Heart left ventricle (tissue), 16 donors: ENCODE results near the gene PTPN9. TPM values are rescaled to one million over a fixed set of nuclear protein-coding genes. Genes with fewer than 3 reads are reported as not detected.
"Not testable (repeated sequence)": the region's sequence is repeated elsewhere in the genome, so short reads cannot be mapped to it uniquely, and the experiment has no call there.

Experiments used
- ATAC-seq, 4 donors: fragments of 200-7000 bp; cut with Tn5 transposase; one replicate each; pipeline ENCODE4 v1.9.1; 2020 to 2022; ENCODE audit warnings: moderate library complexity in 4 of 4, mild to moderate bottlenecking in 3 of 4, moderate number of reproducible peaks in 1 of 4
- DNase-seq, 5 donors: peaks; one replicate each; pipeline ENCODE4 v3.0.0-alpha.2; 2020
- H3K27ac ChIP-seq, 12 donors: fragments of 200-600 bp; sonication (generic) in 4 of 12; one replicate each; pipeline versions ENCODE4 v1.5.0 to v1.8.0; 2016 to 2022; ENCODE audit warnings: mild to moderate bottlenecking in 2 of 12
- H3K27me3 ChIP-seq, 9 donors: fragments of 200-600 bp; sonication (generic) in 2 of 9; one replicate each; pipeline versions ENCODE4 v1.5.1 to v1.8.0; 2016 to 2022; ENCODE audit warnings: mild to moderate bottlenecking in 3 of 9
- H3K36me3 ChIP-seq, 9 donors: fragments of 200-600 bp; sonication (generic) in 2 of 9; one replicate each; pipeline versions ENCODE4 v1.5.0 to v1.8.0; 2018 to 2022; ENCODE audit warnings: mild to moderate bottlenecking in 2 of 9
- H3K4me1 ChIP-seq, 12 donors: fragments of 200-600 bp; sonication (generic) in 4 of 12; one replicate each; pipeline versions ENCODE4 v1.5.0 to v1.8.0; 2016 to 2022; ENCODE audit warnings: mild to moderate bottlenecking in 3 of 12
- H3K4me3 ChIP-seq, 12 donors: fragments of 200-600 bp; sonication (generic) in 4 of 12; one replicate each; pipeline versions ENCODE4 v1.5.0 to v1.8.0; 2017 to 2022; ENCODE audit warnings: mild to moderate bottlenecking in 9 of 12, moderate library complexity in 4 of 12
- H3K9me3 ChIP-seq, 12 donors: fragments of 200-600 bp; sonication (generic) in 4 of 12; one replicate each; pipeline versions ENCODE4 v1.5.0 to v1.8.0; 2016 to 2022; ENCODE audit warnings: mild to moderate bottlenecking in 1 of 12
- CTCF ChIP-seq, 12 donors: fragments of 200-600 bp; sonication (generic) in 4 of 12; IDR thresholded peaks; one replicate each; pipeline versions ENCODE4 v1.5.0 to v1.8.0; 2018 to 2022; ENCODE audit warnings: antibody characterized with exemption in 12 of 12, mild to moderate bottlenecking in 5 of 12
- POLR2A ChIP-seq, 2 donors: fragments of 450-650 bp; IDR thresholded peaks; one replicate each; pipeline ENCODE4 v1.6.1; 2017; ENCODE audit warnings: antibody characterized with exemption in 2 of 2, mild to moderate bottlenecking in 2 of 2, moderate library complexity in 2 of 2
- WGBS, 4 donors: extraction: QIAGEN DNeasy Blood & Tissue Kit in 2 of 4; methylation state at CpG; one replicate each; pipeline versions ENCODE4 v1.1.5 to v1.1.7; 2013 to 2018; 5-methylcytosine and 5-hydroxymethylcytosine counted together
- intact Hi-C, 10 donors: fragments of 100-400 bp; cut with DNase I; formaldehyde crosslinking; loops; one replicate each; pipeline versions ENCODE4 v1.11.1 to v1.14.2; 2022
- polyA plus RNA-seq, 2 donors: library from polyadenylated mRNA; stranded (reverse); fragments of 200-250 nt; gene quantifications; one replicate each; pipeline ENCODE4 v1.2.3, GENCODE V29; 2013
- total RNA-seq, 9 donors: library from RNA; depleted of rRNA in 2 of 9; stranded (reverse); fragments of >200 nt in 2 of 9; fragmentation: NEBNext Ultra II Directional in 3 of 9; extraction: Animal tissue kit (Norgen Biotek cat#: 25700) in 3 of 9; gene quantifications; one replicate each; pipeline versions ENCODE4 v1.1.0 to v1.2.4, GENCODE V29; 2016 to 2023
- donor health status: ischemic (EF 13 %, LVEDD 7.1; RV severe dilation, severe dysfunction).
- donor health status: healthy with polysubstance abuse.
- donor health status: DM: no; HTN: yes; CAD: no.
- donor health status: DM: no; HTN: no; CAD: no.
- donor health status: ischemic (EF 25% LVEDD 6.9; RV normal size, moderate dysfunction).
- donor health status: ischemic (EF 25% LVEDD 5.7; RV mildly dilated, moderate dysfunction).
- donor health status: healthy.
- donor health status: DM: yes; HTN: yes; CAD: no.
- donor health status: ischemic (EF 35%, LVEDD 5.7; RV mildly dilated, moderate dysfunction).
- donor health status: nonischemic (EF 11% LVEDD 7.7; RV severe dilation, severe dysfunction).
- donor health status: DM: yes; HTN: yes; CAD: no.
- donor health status: PGD.
- donor health status: ischemic (EF 29% LVEDD 5.4; RV normal size, mild dysfunction).
- donor health status: nonischemic (EF 23%, LVEDD 6.1; RV moderate dilation, normal function).

PTPN9 gene
- total and polyA plus RNA-seq, 11 donors: 2.4 to 16.8 (median 7.7) TPM

GRCh38 chr15:75591655-75592364, 12.7 kb upstream of the PTPN9 start:
- Histone ChIP-seq H3K4me3 (no peak overlapping the region), H3K4me1 (peaks cover 0 to 6% (median under 1%) of the 10 kb centered on the region in 12 donors), H3K27ac (no peak overlapping the region), H3K9me3 (no peaks in the 10 kb centered on the region), H3K36me3 (peaks cover 0 to 66% (median 30%) of the 10 kb centered on the region in 9 donors), H3K27me3 (no peaks in the 10 kb centered on the region)
- DNase-seq (no peak), ATAC-seq (no peak)
- no peak for TF ChIP-seq POLR2A (IDR thresholded peaks at IDR 0.05)
- TF ChIP-seq CTCF (IDR thresholded peaks at IDR 0.05): no peak
- intact Hi-C loops: loop anchor here in 1 of 10 donors (10.0 kb wide), 1 partner anchor 197 kb away; no protein-coding TSS in a partner anchor
- 74 to 82% (median 77%) methylated on average over 4 of the region's 4 CpGs for WGBS, 4 donors

- TF ChIP-seq POLR2A (IDR thresholded peaks at IDR 0.05) (no peak), CTCF (IDR thresholded peaks at IDR 0.05) (no peak)
- H3K9me3 ChIP-seq: no peaks in the 10 kb centered on the region
- intact Hi-C loops: loop anchor here in 1 of 10 donors (10.0 kb wide), 1 partner anchor 195 kb away; no protein-coding TSS in a partner anchor
- no peak overlapping the region for H3K4me3 ChIP-seq
- peaks cover 0 to 51% (median 14%) of the 10 kb centered on the region in 9 donors for H3K36me3 ChIP-seq
- no peaks in the 10 kb centered on the region for H3K27me3 ChIP-seq
- ATAC-seq (no peak), DNase-seq (no peak)
- 87 to 99% (median 93%) methylated on average over 2 of the region's 2 CpGs for WGBS, 4 donors
- H3K4me1 ChIP-seq: no peaks in the 10 kb centered on the region
- no peak overlapping the region for H3K27ac ChIP-seq
Observed at GRCh38 chr15:75590239-75590638, 11.1 kb upstream of the PTPN9 start.

- no peaks in the 10 kb centered on the region for H3K9me3 ChIP-seq
- 96 to 97% (median 97%) methylated on average over 5 of the region's 5 CpGs for WGBS, 4 donors
- H3K36me3 ChIP-seq: peaks cover 0 to 40% (median 10%) of the 10 kb centered on the region in 9 donors
- DNase-seq (no peak), ATAC-seq (no peak)
- H3K27me3 ChIP-seq: no peaks in the 10 kb centered on the region
- no peak overlapping the region for H3K27ac ChIP-seq
- no peak overlapping the region for H3K4me3 ChIP-seq
- peaks cover 0 to 4% (median 0%) of the 10 kb centered on the region in 12 donors for H3K4me1 ChIP-seq
- intact Hi-C loops: no loop called here
- TF ChIP-seq CTCF (IDR thresholded peaks at IDR 0.05) (no peak), POLR2A (IDR thresholded peaks at IDR 0.05) (no peak)
Observed at GRCh38 chr15:75589071-75589470, 10.0 kb upstream of the PTPN9 start.

- H3K9me3 ChIP-seq, DNase-seq, H3K4me3 ChIP-seq, intact Hi-C loops, H3K4me1 ChIP-seq, ATAC-seq, H3K27ac ChIP-seq, H3K27me3 ChIP-seq: not testable (repeated sequence)
- 93 to 99% (median 99%) methylated on average over 5 of the region's 5 CpGs for WGBS, 4 donors
- H3K36me3 ChIP-seq: peaks cover 0 to 28% (median 7%) of the 10 kb centered on the region in 9 donors
Observed at GRCh38 chr15:75586422-75586821, 7.3 kb upstream of the PTPN9 start.
